Activated CD8-positive, alpha-beta T cell treated with anti-CD3 and anti-CD28 coated beads for 36 hours (primary cell): Measurements from ENCODE around the gene GPR45. TPM values are rescaled to one million over a fixed set of nuclear protein-coding genes. Genes with fewer than 3 reads are reported as not detected.
A peak's percentile ranks its signal among the peaks of the same experiment; 100 is the strongest.

ENCODE experiments used
- ATAC-seq: fragments of 200-7000 bp; cut with Tn5 transposase; one replicate; pipeline ENCODE4 v1.10.0; 2021; ENCODE audit warnings: mild to moderate bottlenecking, moderate library complexity
- CTCF ChIA-PET: fragments of 350-600 bp; sonication (Branson Sonifier 250); formaldehyde crosslinking; loops from one replicate; lab custom pipeline; 2021; ENCODE audit warnings: antibody characterized with exemption; lab: Charles Lee
- POLR2A ChIA-PET: fragments of 350-600 bp; sonication (Branson Sonifier 250); formaldehyde crosslinking; loops from one replicate; lab custom pipeline; 2021; ENCODE audit warnings: antibody characterized with exemption; lab: Charles Lee
- DNase-seq: peaks from one replicate; pipeline ENCODE4 v3.0.0-alpha.2; 2020
- H3K27ac Mint-ChIP-seq: one replicate; pipeline ENCODE4 v1.8.0; 2021; ENCODE audit warnings: mild to moderate bottlenecking, mixed read lengths
- H3K27me3 Mint-ChIP-seq: one replicate; pipeline ENCODE4 v1.8.0; 2021; ENCODE audit warnings: mixed read lengths
- H3K36me3 Mint-ChIP-seq: one replicate; pipeline ENCODE4 v1.8.0; 2021; ENCODE audit warnings: low read depth, mixed read lengths
- H3K4me1 Mint-ChIP-seq: one replicate; pipeline ENCODE4 v1.8.0; 2021; ENCODE audit warnings: low read depth, mixed read lengths
- H3K4me3 Mint-ChIP-seq: one replicate; pipeline ENCODE4 v1.8.0; 2021; ENCODE audit warnings: mild to moderate bottlenecking, moderate library complexity, mixed read lengths
- H3K9me3 Mint-ChIP-seq: one replicate; pipeline ENCODE4 v1.8.0; 2021; ENCODE audit warnings: mixed read lengths
- intact Hi-C: fragments of 100-400 bp; cut with micrococcal nuclease; formaldehyde crosslinking; loops from one replicate; pipeline ENCODE4 v1.10.0; 2022
- total RNA-seq, 2 experiments: library from RNA; stranded (reverse); gene quantifications; one replicate each; pipeline ENCODE4 v1.2.3, GENCODE V29; 2021
- TF ChIP-seq, protein P1 (sequence below): fragments of 200-600 bp; IDR thresholded peaks from one replicate; pipeline ENCODE4 v1.8.0; 2022; ENCODE audit warnings: antibody characterized with exemption, mild to moderate bottlenecking

Gene GPR45
- total RNA-seq, 2 experiments from 2014 or later, result not detected

DNA sequence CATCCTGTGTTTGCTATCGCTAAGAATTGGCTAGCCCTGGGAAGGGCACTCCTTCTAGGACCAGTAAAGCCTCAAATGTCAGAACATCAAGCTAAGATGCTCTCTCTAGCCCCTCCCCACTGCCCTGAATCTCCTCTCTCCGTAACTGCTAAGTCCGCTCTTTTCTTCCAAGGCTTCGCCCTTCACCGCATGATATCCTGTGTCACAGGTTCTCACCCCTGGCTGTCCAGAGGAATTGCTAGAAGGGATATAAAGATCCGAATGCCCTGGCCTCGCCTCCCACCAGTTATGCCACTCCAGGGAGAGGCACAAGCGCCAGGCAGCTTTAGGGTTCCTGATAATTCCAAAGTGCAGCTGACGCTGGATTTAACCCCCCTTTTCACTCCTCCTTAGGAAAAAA, 17.1 kb upstream of the GPR45 start:
- no peak for ATAC-seq

DNA sequence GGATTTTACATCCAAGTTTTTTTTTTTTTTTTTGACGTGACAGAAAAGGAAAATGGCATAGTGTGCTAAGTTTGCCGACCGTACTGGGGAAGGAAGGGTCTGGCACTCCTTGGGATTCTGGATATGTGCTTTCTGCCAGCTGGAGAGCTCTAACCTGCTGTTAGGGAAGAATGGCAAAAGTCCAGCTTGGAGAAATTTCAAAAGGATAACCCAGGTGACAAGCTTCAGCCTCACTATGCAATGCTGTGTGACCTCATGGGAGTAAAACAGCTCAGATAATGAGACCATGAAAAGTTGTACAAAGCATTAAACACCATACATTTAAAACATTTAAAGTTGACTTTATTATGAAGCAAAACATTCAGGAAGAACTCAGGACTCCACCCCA, 10.3 kb upstream of the GPR45 start:
- POLR2A ChIA-PET, result no interaction called here
- Mint-ChIP-seq H3K27me3 (peaks cover 6% of the 10 kb centered on the region), H3K9me3 (no peaks in the 10 kb centered on the region), H3K4me1 (peaks cover 5% of the 10 kb centered on the region), H3K27ac (no peak overlapping the region), H3K4me3 (no peak overlapping the region), H3K36me3 (no peaks in the 10 kb centered on the region)
- TF ChIP-seq, protein P1, sequence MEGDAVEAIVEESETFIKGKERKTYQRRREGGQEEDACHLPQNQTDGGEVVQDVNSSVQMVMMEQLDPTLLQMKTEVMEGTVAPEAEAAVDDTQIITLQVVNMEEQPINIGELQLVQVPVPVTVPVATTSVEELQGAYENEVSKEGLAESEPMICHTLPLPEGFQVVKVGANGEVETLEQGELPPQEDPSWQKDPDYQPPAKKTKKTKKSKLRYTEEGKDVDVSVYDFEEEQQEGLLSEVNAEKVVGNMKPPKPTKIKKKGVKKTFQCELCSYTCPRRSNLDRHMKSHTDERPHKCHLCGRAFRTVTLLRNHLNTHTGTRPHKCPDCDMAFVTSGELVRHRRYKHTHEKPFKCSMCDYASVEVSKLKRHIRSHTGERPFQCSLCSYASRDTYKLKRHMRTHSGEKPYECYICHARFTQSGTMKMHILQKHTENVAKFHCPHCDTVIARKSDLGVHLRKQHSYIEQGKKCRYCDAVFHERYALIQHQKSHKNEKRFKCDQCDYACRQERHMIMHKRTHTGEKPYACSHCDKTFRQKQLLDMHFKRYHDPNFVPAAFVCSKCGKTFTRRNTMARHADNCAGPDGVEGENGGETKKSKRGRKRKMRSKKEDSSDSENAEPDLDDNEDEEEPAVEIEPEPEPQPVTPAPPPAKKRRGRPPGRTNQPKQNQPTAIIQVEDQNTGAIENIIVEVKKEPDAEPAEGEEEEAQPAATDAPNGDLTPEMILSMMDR, result no peak
- DNase-seq, result no peak
- no peak for ATAC-seq
- intact Hi-C loops, result no loop called here
- CTCF ChIA-PET, result interaction anchor here (1.0 to 2.9 kb wide), 4 partner anchors 9 to 117 kb away, joined by 3 to 10 read pairs (median 5); no protein-coding TSS in a partner anchor

More for the DNA sequence above, 17.1 kb upstream of the GPR45 start:
- no peak overlapping the region for H3K4me3 Mint-ChIP-seq
- no peaks in the 10 kb centered on the region for H3K36me3 Mint-ChIP-seq
- TF ChIP-seq, protein P1, result no peak
- intact Hi-C loops, result no loop called here
- H3K9me3 Mint-ChIP-seq, result no peaks in the 10 kb centered on the region
- ChIA-PET CTCF (interaction anchor here (0.7 to 1.2 kb wide), 2 partner anchors 12 to 109 kb away, joined by 3 to 4 read pairs; no protein-coding TSS in a partner anchor), POLR2A (no interaction called here)
- no peak overlapping the region for H3K27ac Mint-ChIP-seq
- H3K27me3 Mint-ChIP-seq, result peaks cover 1% of the 10 kb centered on the region
- no peak for DNase-seq
- no peaks in the 10 kb centered on the region for H3K4me1 Mint-ChIP-seq

DNA sequence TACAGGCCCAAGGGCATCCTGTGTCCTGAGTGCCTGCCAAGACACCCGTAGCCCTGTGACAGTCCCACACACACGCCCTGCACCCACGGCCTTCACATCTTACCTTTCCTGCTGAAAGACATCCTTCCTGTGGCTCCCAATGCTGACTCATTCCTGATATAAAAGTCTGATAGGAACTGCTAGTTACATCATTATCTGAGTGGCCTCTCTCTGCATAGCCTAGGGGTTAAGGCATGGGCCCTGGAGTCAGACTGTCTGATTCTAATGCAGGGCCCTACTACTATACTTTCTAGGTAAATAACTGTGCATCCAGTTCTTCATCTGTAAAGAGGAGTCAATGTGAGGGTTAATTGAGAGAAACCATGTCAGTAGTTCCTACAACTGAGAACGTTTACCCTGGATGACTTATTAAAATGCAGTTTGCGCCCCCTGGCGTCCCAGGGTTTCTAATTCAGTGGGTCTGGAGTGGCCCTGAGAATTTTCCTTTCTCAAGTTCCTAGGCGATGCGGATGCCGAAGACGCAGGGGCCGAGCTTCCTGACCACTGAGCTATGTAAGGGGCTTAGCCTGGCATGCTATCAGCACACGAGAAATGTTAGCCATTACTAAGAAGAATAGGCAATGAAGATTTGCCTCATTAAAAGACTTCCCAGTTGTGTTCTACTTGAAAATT, 6.0 kb upstream of the GPR45 start:
- H3K27me3 Mint-ChIP-seq, result peaks cover 10% of the 10 kb centered on the region
- TF ChIP-seq, protein P1, result peak; percentile 78
- ChIA-PET POLR2A (interaction anchor here (0.6 kb wide), 1 partner anchor 104 kb away, joined by 3 read pairs; no protein-coding TSS in a partner anchor), CTCF (interaction anchor here (0.7 to 9.9 kb wide), 19 partner anchors 10 to 263 kb away, joined by 3 to 277 read pairs (median 4); no protein-coding TSS in a partner anchor)
- no peak overlapping the region for H3K27ac Mint-ChIP-seq
- intact Hi-C loops, result loop anchor here (1.0 kb wide), 1 partner anchor 121 kb away; no protein-coding TSS in a partner anchor
- H3K4me3 Mint-ChIP-seq, result no peak overlapping the region
- ATAC-seq, result peak; percentile 68
- H3K9me3 Mint-ChIP-seq, result no peaks in the 10 kb centered on the region
- H3K4me1 Mint-ChIP-seq, result peaks cover 11% of the 10 kb centered on the region
- peak; percentile 90 for DNase-seq
- H3K36me3 Mint-ChIP-seq, result no peaks in the 10 kb centered on the region

DNA sequence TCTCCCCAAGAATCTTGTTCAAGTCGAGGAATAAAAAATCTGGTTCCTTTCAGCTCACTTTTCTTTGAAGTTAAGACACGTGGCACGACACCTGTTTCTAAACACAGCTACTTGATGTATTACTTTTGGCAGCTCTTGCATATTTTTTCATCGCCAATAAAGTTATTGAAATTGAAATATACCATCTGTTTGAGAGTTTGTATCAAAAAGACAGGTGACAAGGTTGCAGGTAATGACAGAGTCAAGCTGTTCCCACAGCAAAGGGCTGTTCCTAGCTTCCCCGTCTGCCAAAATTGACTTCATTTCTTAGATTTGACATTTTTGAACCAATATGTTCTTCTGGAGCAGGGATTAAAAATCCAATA, 5.5 kb upstream of the GPR45 start:
- peaks cover 11% of the 10 kb centered on the region for H3K4me1 Mint-ChIP-seq
- DNase-seq (no peak), ATAC-seq (no peak)
- H3K4me3 Mint-ChIP-seq, result no peak overlapping the region
- no peaks in the 10 kb centered on the region for H3K9me3 Mint-ChIP-seq
- peaks cover 10% of the 10 kb centered on the region for H3K27me3 Mint-ChIP-seq
- TF ChIP-seq, protein P1, result no peak
- no peak overlapping the region for H3K27ac Mint-ChIP-seq
- ChIA-PET POLR2A (interaction anchor here (0.6 kb wide), 1 partner anchor 103 kb away, joined by 3 read pairs; no protein-coding TSS in a partner anchor), CTCF (interaction anchor here (0.7 to 9.9 kb wide), 18 partner anchors 10 to 263 kb away, joined by 3 to 277 read pairs (median 4); no protein-coding TSS in a partner anchor)
- no peaks in the 10 kb centered on the region for H3K36me3 Mint-ChIP-seq
- intact Hi-C loops, result no loop called here
